Body of pancreas (tissue), 4 donors: Measurements from ENCODE around the gene RGS14. TPM values are rescaled to one million over a fixed set of nuclear protein-coding genes. Genes with fewer than 3 reads are reported as not detected.
"Not testable (repeated sequence)": the region's sequence is repeated elsewhere in the genome, so short reads cannot be mapped to it uniquely, and the experiment has no call there.

ENCODE experiments used
- ATAC-seq: fragments of 150-250 bp; one replicate; pipeline ENCODE4 v1.9.1; 2016
- DNase-seq, 4 donors: peaks; one replicate each; pipeline ENCODE4 v3.0.0-alpha.2; 2019
- H3K27ac ChIP-seq, 4 donors: fragments of 200-600 bp; sonication (generic); 1 replicate in 3 of 4; 2 replicates in 1 of 4; pipeline versions ENCODE4 v1.5.1 to v1.6.1; 2016 to 2019; ENCODE audit warnings: mild to moderate bottlenecking in 1 of 4, mixed read lengths in 1 of 4, moderate library complexity in 1 of 4
- H3K27me3 ChIP-seq, 2 donors: fragments of 200-600 bp; sonication (generic); one replicate each; pipeline ENCODE4 v1.6.0; 2016; ENCODE audit warnings: mild to moderate bottlenecking in 1 of 2
- H3K36me3 ChIP-seq, 2 donors: fragments of 200-600 bp; sonication (generic); replicated peaks in 1 of 2; 2 replicates each; pipeline ENCODE4 v1.5.1; 2016; ENCODE audit warnings: low read depth in 2 of 2; ENCODE audit not compliant: insufficient read depth in 1 of 2
- H3K4me1 ChIP-seq: fragments of 200-600 bp; sonication (generic); one replicate; pipeline ENCODE4 v1.6.0; 2016
- H3K4me3 ChIP-seq, 2 donors: fragments of 200-600 bp; sonication (generic); 1 replicate in 1 of 2; 2 replicates in 1 of 2; pipeline ENCODE4 v1.5.1; 2016 to 2019
- H3K9me3 ChIP-seq, 3 donors: fragments of 200-600 bp; sonication (generic); 1 replicate in 2 of 3; 2 replicates in 1 of 3; pipeline ENCODE4 v1.5.1; 2016
- CTCF ChIP-seq, 7 experiments: fragments of 450-650 bp in 4 of 7; fragments of 200-600 bp in 3 of 7; sonication (generic) in 3 of 7; IDR thresholded peaks; one replicate each; pipeline ENCODE4 v1.5.1; 2016 to 2019; ENCODE audit warnings: antibody characterized with exemption in 7 of 7
- POLR2A ChIP-seq, 3 donors: fragments of 450-650 bp; IDR thresholded peaks; one replicate each; pipeline ENCODE4 v1.6.1; 2016; ENCODE audit warnings: antibody characterized with exemption in 3 of 3, mild to moderate bottlenecking in 2 of 3
- WGBS, 2 donors: methylation state at CpG; one replicate each; pipeline ENCODE4 v1.1.5; 2017; 5-methylcytosine and 5-hydroxymethylcytosine counted together
- intact Hi-C: fragments of 100-400 bp; cut with DNase I; formaldehyde crosslinking; loops from one replicate; pipeline ENCODE4 v1.15.1; 2023
- total RNA-seq, 2 donors: library from RNA; depleted of rRNA; stranded (reverse); fragments of >200 nt; gene quantifications; one replicate each; pipeline ENCODE4 v1.1.0, GENCODE V29; 2016

The RGS14 gene
- total RNA-seq, 2 donors from 2014 or later: 15.0 to 39.2 TPM

GRCh38 chr5:177359451-177359851, 1.7 kb downstream of the RGS14 start:
- 71% methylated on average over 6 of the region's 6 CpGs; no CpG with 5 or more reads in 1 of the 2 donors for WGBS, 2 donors

GRCh38 chr5:177359860-177360259, 2.1 kb downstream of the RGS14 start:
- WGBS, 2 donors: 53 to 82% methylated on average over 1 to 3 of the region's 3 CpGs
- no peak for TF ChIP-seq CTCF (IDR thresholded peaks at IDR 0.05)
- TF ChIP-seq POLR2A (IDR thresholded peaks at IDR 0.05): no peak
- Histone ChIP-seq H3K4me3 (no peak overlapping the region), H3K27ac (no peak overlapping the region), H3K36me3 (no peaks in the 10 kb centered on the region), H3K4me1 (peaks cover 18% of the 10 kb centered on the region), H3K27me3 (no peaks in the 10 kb centered on the region), H3K9me3 (no peaks in the 10 kb centered on the region)
- ATAC-seq (no peak), DNase-seq (no peak)
- intact Hi-C loops: loop anchor here (5.0 kb wide), 1 partner anchor 38 kb away; no protein-coding TSS in a partner anchor

More at GRCh38 chr5:177359451-177359851, 1.7 kb downstream of the RGS14 start:
- intact Hi-C loops: loop anchor here (5.0 kb wide), 1 partner anchor 37 kb away; no protein-coding TSS in a partner anchor
- Histone ChIP-seq H3K4me1 (peaks cover 18% of the 10 kb centered on the region), H3K36me3 (no peaks in the 10 kb centered on the region), H3K4me3 (no peak overlapping the region), H3K9me3 (no peaks in the 10 kb centered on the region), H3K27ac (no peak overlapping the region), H3K27me3 (no peaks in the 10 kb centered on the region)
- ATAC-seq: no peak
- no peak for DNase-seq
- TF ChIP-seq POLR2A (IDR thresholded peaks at IDR 0.05) (no peak), CTCF (IDR thresholded peaks at IDR 0.05) (no peak)

GRCh38 chr5:177360740-177361139, 3.0 kb downstream of the RGS14 start:
- 85 to 95% methylated on average over 7 of the region's 7 CpGs for WGBS, 2 donors
- H3K27ac ChIP-seq, H3K27me3 ChIP-seq, H3K36me3 ChIP-seq, DNase-seq, intact Hi-C loops, H3K4me3 ChIP-seq, ATAC-seq, H3K9me3 ChIP-seq: not testable (repeated sequence)
- H3K4me1 ChIP-seq: peaks cover 25% of the 10 kb centered on the region

GRCh38 chr5:177361418-177362291, 3.9 kb downstream of the RGS14 start:
- no peak for TF ChIP-seq CTCF (IDR thresholded peaks at IDR 0.05)
- no peak for TF ChIP-seq POLR2A (IDR thresholded peaks at IDR 0.05)
- H3K27ac ChIP-seq: peak overlapping the region in 1 of 4 donors; percentile 72
- H3K4me3 ChIP-seq: no peak overlapping the region
- peaks cover 34% of the 10 kb centered on the region for H3K4me1 ChIP-seq
- H3K9me3 ChIP-seq: no peaks in the 10 kb centered on the region
- no peaks in the 10 kb centered on the region for H3K36me3 ChIP-seq
- WGBS, 2 donors: 79 to 86% methylated on average over 6 of the region's 6 CpGs
- ATAC-seq (no peak), DNase-seq (no peak)
- intact Hi-C loops: no loop called here
- no peaks in the 10 kb centered on the region for H3K27me3 ChIP-seq

GRCh38 chr5:177362292-177362609, 4.5 kb downstream of the RGS14 start:
- Histone ChIP-seq H3K4me1 (peaks cover 38% of the 10 kb centered on the region), H3K9me3 (no peaks in the 10 kb centered on the region), H3K27ac (peak overlapping the region; percentile 51 to 75 (median 68)), H3K36me3 (no peaks in the 10 kb centered on the region), H3K27me3 (no peaks in the 10 kb centered on the region), H3K4me3 (no peak overlapping the region)
- intact Hi-C loops: no loop called here
- TF ChIP-seq CTCF (IDR thresholded peaks at IDR 0.05): no peak
- TF ChIP-seq POLR2A (IDR thresholded peaks at IDR 0.05): no peak
- DNase-seq: no peak
- WGBS, 2 donors: 73 to 75% methylated on average over 6 to 8 of the region's 8 CpGs
- no peak for ATAC-seq
